Esophagus squamous epithelium (tissue), 5 donors: Measurements from ENCODE around the gene NAP1L4. TPM values are rescaled to one million over a fixed set of nuclear protein-coding genes. Genes with fewer than 3 reads are reported as not detected.

Source experiments
- DNase-seq: peaks from one replicate; lab custom pipeline; 2025; lab: John Stamatoyannopoulos, UW
- H3K27ac ChIP-seq, 4 donors: fragments of 200-600 bp; sonication (generic); one replicate each; pipeline ENCODE4 v1.5.1; 2016 to 2019; ENCODE audit warnings: mild to moderate bottlenecking in 1 of 4
- H3K27me3 ChIP-seq, 4 donors: fragments of 200-600 bp; sonication (generic); 1 replicate in 3 of 4; 2 replicates in 1 of 4; pipeline versions ENCODE4 v1.5.1 to v1.6.0; 2017 to 2021; ENCODE audit warnings: antibody characterized with exemption in 1 of 4
- H3K36me3 ChIP-seq, 3 donors: fragments of 200-600 bp; sonication (generic); one replicate each; pipeline ENCODE4 v1.5.1; 2016 to 2019
- H3K4me1 ChIP-seq, 3 donors: fragments of 200-600 bp; sonication (generic); one replicate each; pipeline ENCODE4 v1.5.1; 2017 to 2019
- H3K4me3 ChIP-seq, 4 donors: fragments of 200-600 bp; sonication (generic); 1 replicate in 3 of 4; 2 replicates in 1 of 4; pipeline ENCODE4 v1.5.1; 2016 to 2019; ENCODE audit warnings: mild to moderate bottlenecking in 2 of 4, moderate library complexity in 1 of 4
- H3K9me3 ChIP-seq, 3 donors: fragments of 200-600 bp; sonication (generic); one replicate each; pipeline ENCODE4 v1.5.1; 2016 to 2019
- POLR2A ChIP-seq, 4 donors: fragments of 450-650 bp; IDR thresholded peaks; one replicate each; pipeline ENCODE4 v1.6.1; 2017; ENCODE audit warnings: antibody characterized with exemption in 4 of 4, mild to moderate bottlenecking in 4 of 4, moderate library complexity in 3 of 4
- WGBS, 2 donors: methylation state at CpG; one replicate each; pipeline ENCODE4 v1.1.5; 2018; 5-methylcytosine and 5-hydroxymethylcytosine counted together
- intact Hi-C: fragments of 100-400 bp; cut with DNase I; formaldehyde crosslinking; loops from one replicate; pipeline ENCODE4 v1.15.0; 2022
- total RNA-seq, 4 donors: library from RNA; depleted of rRNA; stranded (reverse); fragments of >200 nt; gene quantifications; one replicate each; pipeline ENCODE4 v1.1.0, GENCODE V29; 2016
- TF ChIP-seq, protein P1 (sequence below), 6 experiments: fragments of 450-650 bp in 4 of 6; fragments of 200-600 bp in 2 of 6; sonication (generic) in 2 of 6; IDR thresholded peaks; one replicate each; pipeline ENCODE4 v1.5.1; 2016 to 2019; ENCODE audit warnings: antibody characterized with exemption in 6 of 6, mild to moderate bottlenecking in 4 of 6, moderate library complexity in 4 of 6
- donor health status: DM: yes; HTN: yes; CAD: no.

Gene NAP1L4
- total RNA-seq, 4 donors from 2014 or later = 108 to 140 (median 121) TPM

DNA sequence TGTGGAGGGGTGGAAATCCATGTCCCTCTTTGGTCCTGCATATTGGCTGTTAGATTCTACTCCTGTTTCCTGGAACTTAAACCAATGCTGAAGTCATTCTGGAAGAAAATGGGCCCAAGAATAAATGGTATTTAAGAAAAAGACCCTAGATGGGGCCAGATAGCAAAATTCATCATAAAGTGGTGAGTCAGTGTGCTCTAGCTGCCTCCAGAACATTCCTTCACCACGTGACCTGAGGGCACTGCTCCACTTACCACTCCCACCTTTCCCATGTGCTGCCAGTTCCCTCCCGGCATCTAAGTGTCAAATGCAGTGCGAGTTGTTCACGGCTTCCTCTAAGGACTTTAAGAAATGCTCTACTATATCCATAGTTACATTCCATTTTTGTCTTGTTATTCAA lies 30.9 kb upstream of the NAP1L4 start:
- no peak for DNase-seq
- intact Hi-C loops = no loop called here
- Histone ChIP-seq H3K27me3 (no peaks in the 10 kb centered on the region), H3K4me3 (no peak overlapping the region), H3K27ac (peak overlapping the region in 1 of 4 donors; percentile 32), H3K36me3 (peaks cover 19 to 77% (median 34%) of the 10 kb centered on the region in 3 donors), H3K9me3 (no peaks in the 10 kb centered on the region), H3K4me1 (peaks cover 0 to 25% (median 3%) of the 10 kb centered on the region in 3 donors)
- TF ChIP-seq POLR2A (IDR thresholded peaks at IDR 0.05) = no peak
- TF ChIP-seq, protein P1, sequence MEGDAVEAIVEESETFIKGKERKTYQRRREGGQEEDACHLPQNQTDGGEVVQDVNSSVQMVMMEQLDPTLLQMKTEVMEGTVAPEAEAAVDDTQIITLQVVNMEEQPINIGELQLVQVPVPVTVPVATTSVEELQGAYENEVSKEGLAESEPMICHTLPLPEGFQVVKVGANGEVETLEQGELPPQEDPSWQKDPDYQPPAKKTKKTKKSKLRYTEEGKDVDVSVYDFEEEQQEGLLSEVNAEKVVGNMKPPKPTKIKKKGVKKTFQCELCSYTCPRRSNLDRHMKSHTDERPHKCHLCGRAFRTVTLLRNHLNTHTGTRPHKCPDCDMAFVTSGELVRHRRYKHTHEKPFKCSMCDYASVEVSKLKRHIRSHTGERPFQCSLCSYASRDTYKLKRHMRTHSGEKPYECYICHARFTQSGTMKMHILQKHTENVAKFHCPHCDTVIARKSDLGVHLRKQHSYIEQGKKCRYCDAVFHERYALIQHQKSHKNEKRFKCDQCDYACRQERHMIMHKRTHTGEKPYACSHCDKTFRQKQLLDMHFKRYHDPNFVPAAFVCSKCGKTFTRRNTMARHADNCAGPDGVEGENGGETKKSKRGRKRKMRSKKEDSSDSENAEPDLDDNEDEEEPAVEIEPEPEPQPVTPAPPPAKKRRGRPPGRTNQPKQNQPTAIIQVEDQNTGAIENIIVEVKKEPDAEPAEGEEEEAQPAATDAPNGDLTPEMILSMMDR (IDR thresholded peaks at IDR 0.05) = no peak
- 68 to 73% methylated on average over 4 of the region's 4 CpGs for WGBS, 2 donors

DNA sequence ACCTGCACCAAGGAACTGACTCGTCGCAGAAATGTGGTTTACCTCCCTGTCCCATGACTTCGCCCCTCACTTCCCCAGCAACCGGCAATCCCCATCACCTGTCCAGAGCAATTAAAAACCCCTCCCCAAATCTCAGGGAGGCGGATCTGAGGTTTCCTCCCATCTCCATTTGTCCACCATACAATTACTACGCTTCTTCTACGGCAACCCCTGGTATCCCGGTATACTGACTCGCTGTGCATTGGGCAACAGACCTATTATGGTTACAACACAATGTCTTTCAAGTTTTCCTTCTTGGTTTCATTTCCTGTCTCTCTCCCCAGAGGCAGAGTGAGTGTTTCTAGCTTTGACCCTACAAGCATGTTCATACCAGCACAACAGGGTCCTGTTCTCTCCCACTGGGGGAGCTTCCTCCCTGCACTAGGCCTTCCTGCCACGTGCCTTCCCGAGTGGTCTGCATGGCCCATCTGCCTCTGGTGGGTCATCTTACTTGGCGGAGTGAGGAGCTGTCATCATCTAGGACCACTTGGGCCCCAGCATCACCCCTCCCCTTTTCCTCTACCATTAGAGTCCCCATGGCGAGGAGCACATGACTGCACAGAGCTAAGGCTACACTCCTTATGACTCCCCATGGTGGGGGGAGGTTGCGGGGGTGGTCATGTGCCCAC lies 30.3 kb upstream of the NAP1L4 start:
- TF ChIP-seq POLR2A (IDR thresholded peaks at IDR 0.05) = no peak
- TF ChIP-seq, protein P1 (IDR thresholded peaks at IDR 0.05) = no peak
- intact Hi-C loops = no loop called here
- DNase-seq = no peak
- H3K4me1 ChIP-seq = peaks cover 0 to 25% (median 3%) of the 10 kb centered on the region in 3 donors
- 69 to 71% methylated on average over 11 to 13 of the region's 14 CpGs for WGBS, 2 donors
- no peaks in the 10 kb centered on the region for H3K9me3 ChIP-seq
- peaks cover 24 to 77% (median 34%) of the 10 kb centered on the region in 3 donors for H3K36me3 ChIP-seq
- H3K27ac ChIP-seq = peak overlapping the region in 1 of 4 donors; percentile 32
- H3K27me3 ChIP-seq = no peaks in the 10 kb centered on the region
- H3K4me3 ChIP-seq = no peak overlapping the region

DNA sequence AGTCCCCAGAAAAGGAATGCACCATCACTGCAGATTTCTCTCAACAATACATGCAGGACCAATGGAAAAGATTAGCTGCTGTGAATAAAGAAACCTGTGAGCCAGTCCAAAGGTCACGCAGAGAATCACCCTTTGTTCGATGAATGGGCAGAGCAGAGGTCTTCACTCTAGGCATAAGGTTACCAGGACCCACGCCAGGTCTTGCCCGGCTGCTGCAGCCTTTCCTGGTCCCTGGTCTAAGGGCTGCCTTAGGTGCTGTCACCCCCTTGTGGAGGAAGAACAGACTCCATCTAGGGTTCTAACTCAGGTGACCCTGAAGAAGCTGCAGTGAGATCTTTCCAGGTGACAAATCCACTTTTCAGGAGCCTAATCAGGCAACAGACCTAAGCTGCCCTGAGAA lies 29.0 kb upstream of the NAP1L4 start:
- no peaks in the 10 kb centered on the region for H3K9me3 ChIP-seq
- no peaks in the 10 kb centered on the region for H3K27me3 ChIP-seq
- 24 to 29% methylated on average over 4 of the region's 4 CpGs for WGBS, 2 donors
- intact Hi-C loops = no loop called here
- peaks cover 34 to 77% (median 36%) of the 10 kb centered on the region in 3 donors for H3K36me3 ChIP-seq
- TF ChIP-seq, protein P1 (IDR thresholded peaks at IDR 0.05) = peak in 5 of 6 experiments; percentile 55 to 80 (median 72)
- no peak for TF ChIP-seq POLR2A (IDR thresholded peaks at IDR 0.05)
- no peak overlapping the region for H3K27ac ChIP-seq
- DNase-seq = no peak
- peaks cover 0 to 25% (median 3%) of the 10 kb centered on the region in 3 donors for H3K4me1 ChIP-seq
- H3K4me3 ChIP-seq = no peak overlapping the region

DNA sequence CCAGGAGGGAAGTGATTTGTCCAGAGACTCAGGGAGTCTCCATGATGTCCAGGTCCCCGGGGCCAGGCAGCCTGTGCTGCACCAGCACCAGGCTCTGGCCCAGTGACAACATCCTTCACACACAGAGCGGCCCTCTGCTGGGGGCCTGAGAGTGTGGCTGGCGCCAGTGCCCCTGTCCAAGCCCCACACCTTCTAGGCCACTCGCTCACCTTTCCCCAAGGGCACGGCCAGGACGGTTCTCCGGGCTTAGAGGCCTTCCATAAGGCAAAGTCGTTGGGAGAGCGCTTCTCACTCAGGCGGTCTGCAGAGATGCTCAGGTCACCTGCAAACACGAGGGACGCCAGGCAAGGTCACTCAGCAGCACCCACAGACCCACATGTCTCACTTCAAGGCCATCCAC lies 27.9 kb upstream of the NAP1L4 start:
- Histone ChIP-seq H3K27me3 (no peaks in the 10 kb centered on the region), H3K27ac (no peak overlapping the region), H3K4me3 (no peak overlapping the region), H3K9me3 (no peaks in the 10 kb centered on the region), H3K36me3 (peaks cover 34 to 77% (median 47%) of the 10 kb centered on the region in 3 donors), H3K4me1 (peaks cover 0 to 34% (median 6%) of the 10 kb centered on the region in 3 donors)
- intact Hi-C loops = no loop called here
- no peak for DNase-seq
- WGBS, 2 donors = 90 to 92% methylated on average over 5 to 6 of the region's 12 CpGs
- TF ChIP-seq, protein P1 (IDR thresholded peaks at IDR 0.05) = no peak
- TF ChIP-seq POLR2A (IDR thresholded peaks at IDR 0.05) = no peak

DNA sequence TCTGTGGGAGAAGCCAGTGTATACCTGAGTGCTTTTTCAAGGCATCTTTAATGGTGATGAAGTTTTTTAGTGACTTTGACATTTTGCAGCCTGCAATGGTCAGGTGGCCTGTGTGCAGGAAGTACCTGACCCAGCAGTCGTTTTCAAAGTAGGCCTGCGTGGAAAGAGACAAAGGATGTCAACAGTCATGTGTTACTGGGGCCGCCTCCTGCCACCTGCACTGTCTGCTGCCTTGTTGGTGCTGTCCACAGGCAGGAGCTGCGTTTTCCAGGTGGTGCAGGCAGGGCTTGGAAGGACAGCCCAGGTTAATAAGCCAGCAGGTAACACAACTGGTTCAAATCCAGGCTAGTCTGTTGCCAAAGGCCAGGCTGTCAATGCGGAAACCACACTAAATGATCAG lies 26.5 kb upstream of the NAP1L4 start:
- intact Hi-C loops = loop anchor here (10.0 kb wide), 1 partner anchor 74 kb away; no protein-coding TSS in a partner anchor
- Histone ChIP-seq H3K27ac (no peak overlapping the region), H3K36me3 (peaks cover 34 to 81% (median 46%) of the 10 kb centered on the region in 3 donors), H3K9me3 (no peaks in the 10 kb centered on the region), H3K4me3 (no peak overlapping the region), H3K27me3 (no peaks in the 10 kb centered on the region), H3K4me1 (peaks cover 0 to 48% (median 13%) of the 10 kb centered on the region in 3 donors)
- DNase-seq = no peak
- no peak for TF ChIP-seq POLR2A (IDR thresholded peaks at IDR 0.05)
- TF ChIP-seq, protein P1 (IDR thresholded peaks at IDR 0.05) = no peak
- WGBS, 2 donors = 62 to 69% methylated on average over 4 of the region's 5 CpGs
